ENCODE data around the gene OSBPL10. TPM values are rescaled to one million over a fixed set of nuclear protein-coding genes. Genes with fewer than 3 reads are reported as not detected.

The OSBPL10 gene
- total and polyA plus RNA-seq, 2 of the 8 experiments (the other 6 are each of a cell fraction or from before 2014, with no cell fraction given) = 26.2 to 86.7 TPM

DNA sequence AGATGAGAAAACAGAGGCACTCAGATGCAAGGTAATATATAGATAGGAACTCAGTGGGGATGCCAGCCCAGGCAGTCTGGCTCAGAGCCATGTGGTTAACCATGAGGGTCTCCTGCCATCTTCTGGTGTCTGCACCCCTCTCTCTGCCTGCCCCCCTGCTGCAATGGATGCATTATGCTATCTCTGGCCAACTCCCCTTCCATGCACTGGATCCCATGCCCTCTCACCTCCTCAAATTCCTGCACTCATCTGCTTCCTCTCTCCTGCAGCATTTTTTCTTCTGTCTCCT is 285.1 kb downstream of the OSBPL10 start:
- TF ChIP-seq EZH2 (IDR thresholded peaks at IDR 0.05; ENCODE audit: low read depth, low read length, severe bottlenecking) (no peak), SAP30 (IDR thresholded peaks at IDR 0.05; ENCODE audit: insufficient read depth, insufficient replicate concordance, low read length) (no peak), CHD2 (IDR thresholded peaks at IDR 0.05; ENCODE audit: low read length) (no peak)
- Histone ChIP-seq H3K79me1 (ENCODE audit: low read depth, low read length) (peaks cover 2% of the 10 kb centered on the region; the same call in 1 of the 2 replicates), H2AK5ac (ENCODE audit: low read depth, low read length) (no peak overlapping the region), H4K8ac (ENCODE audit: extremely low read depth, insufficient read depth, low read length) (no peak overlapping the region), H2BK15ac (ENCODE audit: low read length) (no peak overlapping the region), H3K56ac (replicated peaks; ENCODE audit: insufficient read length, low read depth, low read length) (no peak overlapping the region), H3K4me2 (ENCODE audit: insufficient read depth in 1 of 2, low read depth in 2 of 2, low read length in 2 of 2) (no peak overlapping the region), H3K18ac (ENCODE audit: extremely low read depth, low read length) (no peak overlapping the region), H4K20me1 (replicated peaks in 1 of 2; ENCODE audit: control insufficient read depth in 1 of 2, insufficient read depth in 2 of 2, low read length in 2 of 2) (no peaks in the 10 kb centered on the region), H4K5ac (ENCODE audit: insufficient read length, low read depth, low read length) (no peak overlapping the region), H2BK120ac (replicated peaks; ENCODE audit: low read depth, low read length) (no peak overlapping the region), H3K4me3 (ENCODE audit: extremely low read depth in 1 of 4, insufficient read depth in 2 of 4, low read depth in 3 of 4, low read length in 4 of 4) (no peak overlapping the region), H3K14ac (ENCODE audit: insufficient read length) (no peak overlapping the region), H3K4ac (replicated peaks; ENCODE audit: insufficient read length, low read depth, low read length) (no peak overlapping the region), H2BK20ac (ENCODE audit: low read length) (no peak overlapping the region), H3K23me2 (ENCODE audit: low read depth, low read length) (no peaks in the 10 kb centered on the region), H3K27me3 (replicated peaks in 1 of 4; ENCODE audit: control insufficient read depth in 3 of 4, extremely low read depth in 1 of 4, insufficient read depth in 3 of 4, low read length in 3 of 4) (no peaks in the 10 kb centered on the region), H2AFZ (ENCODE audit: low read length) (no peak overlapping the region), H3K27ac (ENCODE audit: low read depth, low read length) (no peak overlapping the region), H3K79me2 (ENCODE audit: control insufficient read depth in 1 of 2, insufficient read depth in 2 of 2, low read length in 2 of 2) (no peaks in the 10 kb centered on the region), H2BK12ac (ENCODE audit: low read depth, low read length) (no peak overlapping the region), H3K4me1 (replicated peaks in 1 of 4; ENCODE audit: control insufficient read depth in 3 of 4, insufficient read depth in 4 of 4, low read length in 3 of 4) (peaks cover 0 to 6% (median 0%) of the 10 kb centered on the region in 4 experiments; a peak in 1 of 7 replicates), H2BK5ac (ENCODE audit: low read depth, low read length) (no peak overlapping the region), H3K9me3 (ENCODE audit: insufficient read depth in 2 of 2, low read depth in 1 of 2, low read length in 1 of 2) (no peaks in the 10 kb centered on the region), H3K23ac (ENCODE audit: insufficient read length) (no peak overlapping the region), H3K36me3 (ENCODE audit: control insufficient read depth in 2 of 4, insufficient read depth in 4 of 4, low read length in 3 of 4) (peaks cover 0 to 21% (median 3%) of the 10 kb centered on the region in 4 experiments; a peak in 5 of 8 replicates), H4K91ac (replicated peaks; ENCODE audit: insufficient read length, low read length) (no peak overlapping the region), H3K9ac (replicated peaks in 1 of 4; ENCODE audit: extremely low read depth in 1 of 4, low read depth in 3 of 4, low read length in 3 of 4) (no peak overlapping the region)
- DNase-seq (ENCODE audit: low read depth in 1 of 2, low spot score in 2 of 2) (no peak), FAIRE-seq (no peak)
- ChIA-PET POLR2A (ENCODE audit: partially characterized antibody) (no interaction called here), CTCF (ENCODE audit: partially characterized antibody) (interaction anchor here (0.6 to 1.5 kb wide), 6 partner anchors 10 to 1018 kb away, joined by 3 to 6 read pairs (median 4); no protein-coding TSS in a partner anchor)
